Measurements from ENCODE around the gene USP5.

USP5 gene

DNA sequence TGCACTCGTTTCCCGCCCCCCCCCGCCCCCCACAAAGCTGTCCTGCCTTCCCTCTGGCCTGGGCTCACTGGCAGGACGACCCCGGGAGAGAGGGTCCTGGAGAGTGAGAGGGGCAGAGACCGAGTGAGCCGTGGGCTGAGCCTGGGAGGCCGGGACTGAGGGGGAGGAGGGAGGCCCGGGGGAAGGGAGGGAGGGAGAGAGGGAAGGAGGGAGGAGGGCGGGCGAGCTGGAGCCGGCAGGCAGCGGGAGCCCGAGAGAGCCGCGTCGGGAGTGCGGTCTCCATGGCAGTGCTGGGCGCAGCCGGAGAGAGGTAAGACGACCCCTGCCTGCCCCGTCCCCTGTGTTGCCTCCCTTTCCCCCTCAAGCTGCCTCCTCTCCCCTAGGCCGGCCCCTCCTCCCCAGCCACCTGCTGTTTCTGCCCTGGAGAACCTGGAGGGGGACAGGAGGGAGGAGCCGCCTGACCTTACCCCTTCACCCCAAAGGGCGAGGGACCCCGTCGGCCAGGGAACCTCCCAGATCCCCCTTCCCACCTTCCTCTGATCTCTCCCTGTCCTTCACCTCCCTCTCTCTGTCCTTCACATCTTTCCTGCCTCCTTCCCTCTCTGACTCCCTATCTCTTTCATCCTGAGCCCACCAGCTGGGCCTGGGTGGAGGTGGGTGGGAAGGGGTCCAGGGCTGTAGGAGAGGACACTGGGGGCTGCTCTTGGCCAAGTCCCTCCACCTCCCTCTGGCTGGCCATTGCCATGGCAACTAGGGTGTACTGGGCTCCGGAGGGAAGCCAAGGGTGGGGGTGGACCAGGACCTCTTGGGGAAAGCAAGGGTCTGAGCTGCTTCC, 30.1 kb upstream of the USP5 start, which contains the start of gene GPR162:
TSS of gene GPR162 (plus strand) at position 231 of the 835 bp plus-strand sequence. CDS start 2,078 bp downstream, outside the sequence.
- DNase-seq (ENCODE audit: low spot score) = no peak
- in situ Hi-C loops (cut with MboI; ENCODE audit: low sequenced_read_pairs, unreplicated experiment) = loop anchor here (10.0 kb wide), 1 partner anchor 67 kb away; the partner anchor contains the start of gene MLF2
- TF ChIP-seq, protein P1, sequence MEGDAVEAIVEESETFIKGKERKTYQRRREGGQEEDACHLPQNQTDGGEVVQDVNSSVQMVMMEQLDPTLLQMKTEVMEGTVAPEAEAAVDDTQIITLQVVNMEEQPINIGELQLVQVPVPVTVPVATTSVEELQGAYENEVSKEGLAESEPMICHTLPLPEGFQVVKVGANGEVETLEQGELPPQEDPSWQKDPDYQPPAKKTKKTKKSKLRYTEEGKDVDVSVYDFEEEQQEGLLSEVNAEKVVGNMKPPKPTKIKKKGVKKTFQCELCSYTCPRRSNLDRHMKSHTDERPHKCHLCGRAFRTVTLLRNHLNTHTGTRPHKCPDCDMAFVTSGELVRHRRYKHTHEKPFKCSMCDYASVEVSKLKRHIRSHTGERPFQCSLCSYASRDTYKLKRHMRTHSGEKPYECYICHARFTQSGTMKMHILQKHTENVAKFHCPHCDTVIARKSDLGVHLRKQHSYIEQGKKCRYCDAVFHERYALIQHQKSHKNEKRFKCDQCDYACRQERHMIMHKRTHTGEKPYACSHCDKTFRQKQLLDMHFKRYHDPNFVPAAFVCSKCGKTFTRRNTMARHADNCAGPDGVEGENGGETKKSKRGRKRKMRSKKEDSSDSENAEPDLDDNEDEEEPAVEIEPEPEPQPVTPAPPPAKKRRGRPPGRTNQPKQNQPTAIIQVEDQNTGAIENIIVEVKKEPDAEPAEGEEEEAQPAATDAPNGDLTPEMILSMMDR (IDR thresholded peaks at IDR 0.05; ENCODE audit: borderline replicate concordance, control extremely low read depth, extremely low read depth, insufficient read depth, missing control alignments) = no peak

- no peak for DNase-seq (ENCODE audit: low spot score)
- in situ Hi-C loops (cut with MboI; ENCODE audit: low sequenced_read_pairs, unreplicated experiment) = loop anchor here (10.0 kb wide), 1 partner anchor 68 kb away; the partner anchor contains the start of gene MLF2
- TF ChIP-seq, protein P1 (IDR thresholded peaks at IDR 0.05; ENCODE audit: borderline replicate concordance, control extremely low read depth, extremely low read depth, insufficient read depth, missing control alignments) = no peak
Measured at GRCh38 chr12:6822426-6823135, 29.4 kb upstream of the USP5 start.

- in situ Hi-C loops (cut with MboI; ENCODE audit: low sequenced_read_pairs, unreplicated experiment) = loop anchor here (10.0 kb wide), 1 partner anchor 69 kb away; the partner anchor contains the start of gene MLF2
- DNase-seq (ENCODE audit: low spot score) = no peak
- TF ChIP-seq, protein P1 (IDR thresholded peaks at IDR 0.05; ENCODE audit: borderline replicate concordance, control extremely low read depth, extremely low read depth, insufficient read depth, missing control alignments) = no peak
Measured at GRCh38 chr12:6823182-6824084, 28.5 kb upstream of the USP5 start.

DNA sequence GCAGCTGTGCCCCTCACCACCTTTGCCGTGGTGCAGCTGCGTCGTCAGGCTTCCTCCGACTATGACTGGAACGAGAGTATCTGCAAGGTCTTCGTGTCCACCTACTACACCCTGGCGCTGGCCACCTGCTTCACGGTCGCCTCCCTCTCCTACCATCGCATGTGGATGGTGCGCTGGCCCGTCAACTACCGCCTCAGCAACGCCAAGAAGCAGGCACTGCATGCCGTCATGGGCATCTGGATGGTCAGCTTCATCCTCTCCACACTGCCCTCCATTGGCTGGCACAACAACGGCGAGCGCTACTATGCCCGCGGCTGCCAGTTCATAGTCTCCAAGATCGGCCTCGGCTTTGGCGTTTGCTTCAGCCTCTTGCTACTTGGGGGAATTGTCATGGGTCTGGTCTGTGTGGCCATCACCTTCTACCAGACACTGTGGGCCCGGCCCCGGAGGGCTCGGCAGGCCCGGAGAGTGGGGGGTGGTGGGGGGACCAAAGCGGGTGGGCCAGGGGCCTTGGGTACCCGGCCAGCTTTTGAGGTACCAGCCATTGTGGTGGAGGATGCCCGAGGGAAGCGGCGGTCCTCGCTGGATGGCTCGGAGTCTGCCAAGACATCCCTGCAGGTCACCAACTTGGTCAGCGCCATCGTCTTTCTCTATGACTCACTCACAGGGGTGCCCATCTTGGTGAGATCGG, 27.7 kb upstream of the USP5 start:
- in situ Hi-C loops (cut with MboI; ENCODE audit: low sequenced_read_pairs, unreplicated experiment) = loop anchor here (10.0 kb wide), 1 partner anchor 69 kb away; the partner anchor contains the start of gene MLF2
- TF ChIP-seq, protein P1 (IDR thresholded peaks at IDR 0.05; ENCODE audit: borderline replicate concordance, control extremely low read depth, extremely low read depth, insufficient read depth, missing control alignments) = no peak
- DNase-seq (ENCODE audit: low spot score) = no peak

- in situ Hi-C loops (cut with MboI; ENCODE audit: low sequenced_read_pairs, unreplicated experiment) = loop anchor here (10.0 kb wide), 1 partner anchor 70 kb away; the partner anchor contains the start of gene MLF2
- DNase-seq (ENCODE audit: low spot score) = no peak
- TF ChIP-seq, protein P1 (IDR thresholded peaks at IDR 0.05; ENCODE audit: borderline replicate concordance, control extremely low read depth, extremely low read depth, insufficient read depth, missing control alignments) = no peak
Measured at GRCh38 chr12:6824901-6825381, 27.0 kb upstream of the USP5 start.

All from GM13976 (cell line).